Activated CD4-positive, alpha-beta T cell treated with anti-CD3 and anti-CD28 coated beads for 36 hours (primary cell): ENCODE data around the gene RPLP1. TPM values are rescaled to one million over a fixed set of nuclear protein-coding genes. Genes with fewer than 3 reads are reported as not detected.
"Not testable (repeated sequence)": the region's sequence is repeated elsewhere in the genome, so short reads cannot be mapped to it uniquely, and the experiment has no call there.

Source experiments
- ATAC-seq: fragments of 200-7000 bp; cut with Tn5 transposase; one replicate; pipeline ENCODE4 v1.10.0; 2021; ENCODE audit warnings: mild to moderate bottlenecking, moderate library complexity
- CTCF ChIA-PET: fragments of 350-600 bp; sonication (Branson Sonifier 250); formaldehyde crosslinking; loops from one replicate; lab custom pipeline; 2021; ENCODE audit warnings: antibody characterized with exemption; lab: Charles Lee
- POLR2A ChIA-PET: fragments of 350-600 bp; sonication (Branson Sonifier 250); formaldehyde crosslinking; loops from one replicate; lab custom pipeline; 2021; ENCODE audit warnings: antibody characterized with exemption, inconsistent platforms; lab: Charles Lee
- DNase-seq: peaks from one replicate; pipeline ENCODE4 v3.0.0-alpha.2; 2020
- H3K27ac Mint-ChIP-seq: one replicate; pipeline ENCODE4 v1.8.0; 2021; ENCODE audit warnings: mixed read lengths
- H3K27me3 Mint-ChIP-seq: one replicate; pipeline ENCODE4 v1.8.0; 2021; ENCODE audit warnings: mixed read lengths
- H3K36me3 Mint-ChIP-seq: one replicate; pipeline ENCODE4 v1.8.0; 2021; ENCODE audit warnings: low read depth, mixed read lengths
- H3K4me1 Mint-ChIP-seq: one replicate; pipeline ENCODE4 v1.8.0; 2021; ENCODE audit warnings: mixed read lengths
- H3K4me3 Mint-ChIP-seq: one replicate; pipeline ENCODE4 v1.8.0; 2021; ENCODE audit warnings: mild to moderate bottlenecking, moderate library complexity, mixed read lengths
- H3K9me3 Mint-ChIP-seq: one replicate; pipeline ENCODE4 v1.8.0; 2021; ENCODE audit warnings: low read depth, mixed read lengths
- intact Hi-C, 2 experiments: fragments of 100-400 bp; cut with DNase I in 1 of 2; cut with micrococcal nuclease in 1 of 2; formaldehyde crosslinking; loops; one replicate each; pipeline versions ENCODE4 v1.14.2 to v1.15.1; 2022 to 2024; cut with DNase I, micrococcal nuclease
- total RNA-seq, 2 experiments: library from RNA; stranded (reverse); gene quantifications; one replicate each; pipeline ENCODE4 v1.2.3, GENCODE V29; 2021

The RPLP1 gene
- total RNA-seq, 2 experiments from 2014 or later = 1,576 to 2,330 TPM

- no peaks in the 10 kb centered on the region for H3K9me3 Mint-ChIP-seq
- no peak overlapping the region for H3K4me3 Mint-ChIP-seq
- intact Hi-C loops = no loop called here
- H3K4me1 Mint-ChIP-seq = no peaks in the 10 kb centered on the region
- ATAC-seq (no peak), DNase-seq (no peak)
- POLR2A ChIA-PET = no interaction called here
- H3K36me3 Mint-ChIP-seq = peaks cover 54% of the 10 kb centered on the region
- CTCF ChIA-PET = interaction anchor here (0.6 to 1.1 kb wide), 2 partner anchors 15 to 28 kb away, joined by 3 read pairs; no protein-coding TSS in a partner anchor
- no peak overlapping the region for H3K27ac Mint-ChIP-seq
- no peaks in the 10 kb centered on the region for H3K27me3 Mint-ChIP-seq
These were observed 15.7 kb upstream of the RPLP1 start for GRCh38 chr15:69436951-69437350.

DNA sequence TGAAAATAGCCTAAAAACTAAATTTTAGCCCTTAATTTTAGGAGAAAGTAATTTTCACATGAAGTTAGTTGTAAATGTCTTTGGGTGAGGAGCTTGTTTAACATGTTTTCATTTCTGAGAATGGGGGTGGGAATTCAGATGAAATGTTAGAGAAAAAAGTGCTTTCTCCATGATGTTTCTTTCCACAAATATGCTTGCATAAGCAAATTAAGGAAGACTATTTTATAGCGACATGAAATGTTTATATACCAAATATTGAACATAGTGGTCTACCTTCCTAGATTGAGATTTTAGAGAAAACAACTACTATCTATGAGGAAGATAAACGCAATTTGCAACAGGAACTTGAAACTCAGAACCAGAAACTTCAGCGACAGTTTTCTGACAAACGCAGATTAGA, 13.0 kb upstream of the RPLP1 start:
- Mint-ChIP-seq H3K9me3 (no peaks in the 10 kb centered on the region), H3K27ac (no peak overlapping the region), H3K27me3 (no peaks in the 10 kb centered on the region), H3K4me1 (peaks cover 18% of the 10 kb centered on the region), H3K36me3 (peaks cover 60% of the 10 kb centered on the region), H3K4me3 (no peak overlapping the region)
- DNase-seq (no peak), ATAC-seq (no peak)
- CTCF ChIA-PET = interaction anchor here (0.7 kb wide), 1 partner anchor 23 kb away, joined by 3 read pairs; no protein-coding TSS in a partner anchor
- intact Hi-C loops = loop anchor here in 1 of 2 experiments (10.0 kb wide), 1 partner anchor 625 kb away; no protein-coding TSS in a partner anchor
- POLR2A ChIA-PET = no interaction called here

GRCh38 chr15:69443032-69443611, 9.5 kb upstream of the RPLP1 start:
- no peak for DNase-seq
- CTCF ChIA-PET = no interaction called here
- Mint-ChIP-seq H3K4me1 (peaks cover 18% of the 10 kb centered on the region), H3K27ac (peak overlapping the region; percentile 72), H3K9me3 (no peaks in the 10 kb centered on the region), H3K36me3 (peaks cover 57% of the 10 kb centered on the region), H3K27me3 (no peaks in the 10 kb centered on the region), H3K4me3 (no peak overlapping the region)
- intact Hi-C loops = loop anchor here (1.0 to 10.0 kb wide), 2 partner anchors 9 to 628 kb away; partner anchors contain the start of gene RPLP1 (in 1 of the 2)
- ATAC-seq = peak; percentile 96
- POLR2A ChIA-PET = interaction anchor here (0.9 to 1.3 kb wide), 2 partner anchors 9 to 13 kb away, joined by 3 to 26 read pairs; partner anchors contain the start of gene RPLP1

DNA sequence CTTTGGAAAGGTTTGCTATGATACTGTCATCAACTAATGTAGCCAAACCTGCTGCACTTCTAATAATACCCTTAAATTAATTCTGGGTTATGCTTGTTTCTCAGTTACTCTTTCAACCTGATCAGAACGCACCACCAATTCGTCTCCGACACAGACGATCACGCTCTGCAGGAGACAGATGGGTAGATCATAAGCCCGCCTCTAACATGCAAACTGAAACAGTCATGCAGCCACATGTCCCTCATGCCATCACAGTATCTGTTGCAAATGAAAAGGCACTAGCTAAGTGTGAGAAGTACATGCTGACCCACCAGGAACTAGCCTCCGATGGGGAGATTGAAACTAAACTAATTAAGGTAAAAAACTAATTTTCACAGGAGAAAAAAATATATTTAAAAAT, 7.9 kb upstream of the RPLP1 start:
- no peak for ATAC-seq
- POLR2A ChIA-PET = no interaction called here

DNA sequence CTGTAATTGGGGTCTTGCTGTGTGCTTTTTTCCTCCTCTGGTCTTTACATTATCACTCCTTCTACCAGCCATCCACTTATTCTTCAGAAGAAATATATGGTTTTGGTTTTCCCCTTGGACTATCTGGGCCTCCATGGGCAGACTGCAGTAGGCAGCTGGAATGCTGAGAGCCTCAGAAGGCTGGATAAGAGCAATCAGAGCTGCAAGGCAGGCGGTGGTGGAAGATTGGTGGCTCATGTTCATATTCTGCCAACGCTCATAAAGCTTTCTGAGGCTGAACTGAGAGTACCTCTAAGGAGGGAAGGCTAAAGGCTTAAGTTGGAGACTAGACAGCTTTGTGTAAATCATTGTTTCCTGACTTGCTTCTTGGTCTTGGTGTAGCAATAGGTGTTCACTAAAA, 5.7 kb upstream of the RPLP1 start:
- POLR2A ChIA-PET = no interaction called here
- peaks cover 21% of the 10 kb centered on the region for H3K4me1 Mint-ChIP-seq
- intact Hi-C loops = loop anchor here in 1 of 2 experiments (10.0 kb wide), 1 partner anchor 632 kb away; no protein-coding TSS in a partner anchor
- H3K36me3 Mint-ChIP-seq = peaks cover 35% of the 10 kb centered on the region
- H3K27me3 Mint-ChIP-seq = no peaks in the 10 kb centered on the region
- ATAC-seq (no peak), DNase-seq (no peak)
- H3K9me3 Mint-ChIP-seq = no peaks in the 10 kb centered on the region
- H3K4me3 Mint-ChIP-seq = no peak overlapping the region
- CTCF ChIA-PET = interaction anchor here (0.5 to 1.3 kb wide), 4 partner anchors 15 to 276 kb away, joined by 3 to 4 read pairs (median 4); no protein-coding TSS in a partner anchor
- no peak overlapping the region for H3K27ac Mint-ChIP-seq

More for the DNA sequence above, 7.9 kb upstream of the RPLP1 start:
- Mint-ChIP-seq H3K4me1 (peaks cover 18% of the 10 kb centered on the region), H3K36me3 (peaks cover 52% of the 10 kb centered on the region), H3K27ac (no peak overlapping the region), H3K27me3 (no peaks in the 10 kb centered on the region), H3K9me3 (no peaks in the 10 kb centered on the region), H3K4me3 (no peak overlapping the region)
- intact Hi-C loops = loop anchor here in 1 of 2 experiments (10.0 kb wide), 1 partner anchor 630 kb away; no protein-coding TSS in a partner anchor
- CTCF ChIA-PET = no interaction called here
- no peak for DNase-seq

DNA sequence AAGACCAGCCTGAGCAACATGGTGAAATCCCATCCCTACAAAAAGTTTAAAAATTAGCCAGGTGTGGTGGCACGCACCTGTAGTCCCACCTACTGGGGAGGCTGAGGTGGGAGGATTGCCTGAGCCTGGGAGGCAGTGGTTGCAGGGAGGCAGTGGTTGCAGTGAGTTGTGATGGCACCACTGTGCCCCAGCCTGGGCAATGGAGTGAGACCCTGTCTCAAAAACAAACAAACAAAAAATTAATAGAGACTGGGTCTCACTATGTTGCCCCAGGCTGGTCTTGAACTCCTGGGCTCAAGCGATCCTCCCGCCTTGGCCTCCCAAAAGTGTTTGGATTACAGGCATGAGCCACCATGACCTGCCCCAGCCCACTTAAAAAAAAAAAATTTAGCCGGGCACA, 2.4 kb upstream of the RPLP1 start:
- H3K9me3 Mint-ChIP-seq, POLR2A ChIA-PET, H3K27ac Mint-ChIP-seq, ATAC-seq, DNase-seq, H3K4me3 Mint-ChIP-seq, H3K27me3 Mint-ChIP-seq: not testable (repeated sequence)
- Mint-ChIP-seq H3K4me1 (peaks cover 12% of the 10 kb centered on the region), H3K36me3 (peaks cover 46% of the 10 kb centered on the region)
- CTCF ChIA-PET = interaction anchor here (3.5 kb wide), 1 partner anchor 12 kb away, joined by 41 read pairs; no protein-coding TSS in a partner anchor
- intact Hi-C loops = loop anchor here in 1 of 2 experiments (5.0 kb wide), 2 partner anchors 1173 to 1312 kb away; partner anchors contain the start of genes FEM1B and UACA

- no peak for DNase-seq
- intact Hi-C loops = loop anchor here in 1 of 2 experiments (5.0 kb wide), 2 partner anchors 1174 to 1311 kb away; partner anchors contain the start of genes FEM1B and UACA
- H3K4me1 Mint-ChIP-seq = peaks cover 22% of the 10 kb centered on the region
- no peaks in the 10 kb centered on the region for H3K9me3 Mint-ChIP-seq
- peaks cover 48% of the 10 kb centered on the region for H3K36me3 Mint-ChIP-seq
- H3K27ac Mint-ChIP-seq = peak overlapping the region; percentile 99
- ChIA-PET CTCF (interaction anchor here (0.6 to 3.5 kb wide), 4 partner anchors 11 to 152 kb away, joined by 3 to 41 read pairs (median 14); no protein-coding TSS in a partner anchor), POLR2A (interaction anchor here (0.7 to 4.1 kb wide), 4 partner anchors 8 to 393 kb away, joined by 3 to 26 read pairs (median 22); partner anchors contain the start of gene KIF23)
- H3K27me3 Mint-ChIP-seq = no peaks in the 10 kb centered on the region
- no peak for ATAC-seq
- H3K4me3 Mint-ChIP-seq = peak overlapping the region; percentile 91
These were observed 1.5 kb upstream of the RPLP1 start for GRCh38 chr15:69450968-69451695.

- H3K27me3 Mint-ChIP-seq = no peaks in the 10 kb centered on the region
- peaks cover 24% of the 10 kb centered on the region for H3K4me1 Mint-ChIP-seq
- ChIA-PET POLR2A (interaction anchor here (0.5 to 4.1 kb wide), 9 partner anchors 9 to 1096 kb away, joined by 3 to 43 read pairs (median 6); partner anchors contain the start of genes GLCE and KIF23), CTCF (interaction anchor here (0.7 to 3.5 kb wide), 5 partner anchors 10 to 1084 kb away, joined by 3 to 41 read pairs (median 7); no protein-coding TSS in a partner anchor)
- ATAC-seq = peak; percentile 37
- DNase-seq = peak; percentile 58
- H3K9me3 Mint-ChIP-seq = no peaks in the 10 kb centered on the region
- intact Hi-C loops = loop anchor here (1.0 to 5.0 kb wide), 9 partner anchors 9 to 1310 kb away; partner anchors contain the start of genes GLCE (in 2 of the 2), KIF23 (in 2 of the 2), FEM1B (in 1 of the 2) and UACA (in 1 of the 2)
- peak overlapping the region; percentile 99 for H3K27ac Mint-ChIP-seq
- peak overlapping the region; percentile 91 for H3K4me3 Mint-ChIP-seq
- peaks cover 50% of the 10 kb centered on the region for H3K36me3 Mint-ChIP-seq
These were observed 497 bp upstream of the RPLP1 start for GRCh38 chr15:69451951-69452691.

GRCh38 chr15:69454953-69455352, 2.3 kb downstream of the RPLP1 start:
- DNase-seq = no peak
- no peaks in the 10 kb centered on the region for H3K9me3 Mint-ChIP-seq
- intact Hi-C loops = loop anchor here in 1 of 2 experiments (5.0 kb wide), 2 partner anchors 1178 to 1307 kb away; partner anchors contain the start of genes FEM1B and UACA
- no peak for ATAC-seq
- H3K27ac Mint-ChIP-seq = peak overlapping the region; percentile 98
- H3K4me3 Mint-ChIP-seq = peak overlapping the region; percentile 91
- POLR2A ChIA-PET = interaction anchor here (3.1 to 4.1 kb wide), 2 partner anchors 8 to 13 kb away, joined by 24 to 43 read pairs; no protein-coding TSS in a partner anchor
- CTCF ChIA-PET = interaction anchor here (0.7 to 0.8 kb wide), 2 partner anchors 8 to 12 kb away, joined by 3 to 5 read pairs; no protein-coding TSS in a partner anchor
- peaks cover 24% of the 10 kb centered on the region for H3K4me1 Mint-ChIP-seq
- H3K36me3 Mint-ChIP-seq = peaks cover 56% of the 10 kb centered on the region
- no peaks in the 10 kb centered on the region for H3K27me3 Mint-ChIP-seq
